NCI-H2029 (cell line): ENCODE data around the gene DYNLT4.
"Not testable (repeated sequence)": the region's sequence is repeated elsewhere in the genome, so short reads cannot be mapped to it uniquely, and the experiment has no call there.

Experiments
- DNase-seq: peaks from one replicate; lab custom pipeline; 2025; lab: John Stamatoyannopoulos, UW

Gene DYNLT4

GRCh38 chr1:44828841-44829440, 21.8 kb upstream of the DYNLT4 start:
- no peak for DNase-seq

- DNase-seq, result no peak
Measured at GRCh38 chr1:44828003-44828651, 21.0 kb upstream of the DYNLT4 start.

DNA sequence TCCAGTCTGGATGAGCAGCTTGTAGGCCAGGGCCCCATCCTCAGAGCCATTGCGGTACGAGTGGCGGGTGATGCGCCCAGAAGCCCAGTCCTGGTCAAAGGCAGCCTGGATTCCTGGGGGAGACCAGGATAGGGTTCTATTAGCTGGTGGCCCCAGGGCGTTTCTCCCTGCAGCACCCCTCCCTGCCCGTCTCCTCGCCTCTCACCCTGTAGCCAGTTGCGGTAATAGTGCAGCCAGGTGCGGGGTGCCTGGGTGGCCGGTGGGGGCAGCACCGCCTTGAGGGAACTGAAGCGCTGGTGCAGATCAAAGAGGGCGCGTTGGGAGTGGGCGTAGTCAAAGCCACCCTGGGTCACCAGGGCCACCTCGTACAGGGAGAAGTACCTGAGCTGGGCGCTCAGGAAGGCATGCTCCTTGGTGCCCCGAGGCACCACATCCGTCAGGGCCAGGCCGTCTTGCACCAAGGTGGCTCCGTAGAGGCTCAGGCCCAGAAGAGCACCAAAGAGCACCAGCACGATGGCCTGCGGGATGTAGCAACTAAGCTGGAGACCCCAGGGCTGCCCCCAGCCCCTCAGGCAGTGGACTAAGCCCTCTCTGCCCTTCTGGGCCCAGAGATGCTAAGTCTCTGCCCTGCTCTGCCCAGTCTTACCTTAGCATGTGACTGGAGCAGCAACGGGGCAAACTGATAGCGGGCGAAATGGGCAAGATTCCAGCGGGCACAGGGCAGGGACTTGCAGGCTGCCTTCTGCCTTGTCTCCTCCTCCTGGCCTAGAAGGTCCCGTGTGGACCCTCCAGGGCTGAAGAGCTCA, 20.2 kb upstream of the DYNLT4 start:
- no peak for DNase-seq

- no peak for DNase-seq
Measured at GRCh38 chr1:44826375-44827196, 19.4 kb upstream of the DYNLT4 start.

GRCh38 chr1:44824392-44824791, 17.2 kb upstream of the DYNLT4 start:
- not testable (repeated sequence) for DNase-seq

DNA sequence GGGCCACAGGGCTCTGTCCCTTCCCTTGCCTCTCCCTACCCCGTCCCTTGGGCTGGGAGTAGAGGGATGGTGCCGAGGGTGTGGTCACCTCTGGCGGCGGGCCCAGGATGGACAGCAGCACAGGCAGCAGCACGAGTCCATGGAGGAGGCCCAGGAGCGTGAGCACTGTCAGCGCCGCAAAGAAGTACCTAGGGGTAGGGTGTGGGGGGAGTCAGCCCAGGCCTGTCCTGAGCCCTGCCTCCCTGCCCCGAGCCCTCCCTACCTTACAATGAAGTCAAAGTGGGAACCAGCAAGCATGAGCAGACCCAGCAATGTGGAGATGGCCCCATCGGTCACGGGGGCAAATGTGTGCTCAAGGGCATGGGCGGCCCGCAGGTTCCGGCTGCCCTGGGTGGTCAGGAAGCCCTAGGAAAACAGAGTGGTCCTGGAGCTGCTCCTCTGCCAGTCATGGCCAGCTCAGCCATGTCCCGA, 15.9 kb upstream of the DYNLT4 start:
- DNase-seq, result no peak

DNA sequence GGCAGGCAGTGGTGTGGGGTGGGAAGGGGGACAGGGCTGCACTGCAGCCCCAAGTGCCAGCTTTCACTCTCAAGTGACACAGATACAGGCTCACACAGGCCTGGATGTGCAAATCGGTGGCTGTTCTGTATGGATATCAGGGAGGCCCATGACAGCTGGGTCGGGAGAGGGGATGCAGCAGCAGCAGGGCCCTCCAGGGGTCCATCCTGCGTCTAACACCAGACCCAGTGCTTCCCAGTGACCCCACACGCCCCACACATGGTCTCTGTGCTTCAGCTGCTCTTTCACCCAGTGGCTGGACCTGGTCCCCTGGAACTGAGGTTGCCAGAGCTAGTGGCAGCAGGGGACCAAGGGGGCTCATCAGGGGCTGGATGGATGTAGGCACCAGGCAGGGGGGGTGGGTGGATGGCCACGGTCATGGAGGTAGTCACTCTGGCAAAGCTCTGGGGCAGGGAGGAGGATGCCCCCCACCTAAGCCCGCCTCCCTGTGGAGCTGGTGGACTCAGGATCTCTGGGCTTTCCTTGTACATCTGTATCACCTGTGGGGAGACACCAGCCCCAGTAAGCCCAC, 15.1 kb upstream of the DYNLT4 start:
- no peak for DNase-seq

DNA sequence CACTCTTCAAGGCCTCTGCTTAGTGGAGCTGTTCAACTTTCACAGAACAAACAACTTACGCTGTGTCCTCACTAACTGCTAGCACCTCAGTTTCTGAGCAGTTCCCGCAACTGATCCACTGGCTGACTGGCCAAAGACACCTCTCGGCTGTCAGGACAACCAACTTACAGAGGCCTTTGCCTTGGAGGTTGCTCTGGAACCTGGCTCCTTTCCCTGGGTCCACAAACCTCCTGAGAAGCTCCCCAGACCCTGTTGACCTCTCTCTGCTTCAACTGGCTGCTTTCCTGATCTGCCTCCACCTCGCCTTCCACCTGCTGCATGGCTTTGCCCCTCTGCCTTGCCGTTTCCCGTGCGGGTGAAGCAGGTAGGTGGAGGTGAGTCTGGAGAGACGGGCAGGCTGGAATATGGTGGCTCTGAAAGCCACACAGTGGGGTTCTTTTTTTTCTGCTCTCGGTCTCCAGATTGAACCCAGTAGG, 14.1 kb upstream of the DYNLT4 start:
- DNase-seq, result no peak

DNA sequence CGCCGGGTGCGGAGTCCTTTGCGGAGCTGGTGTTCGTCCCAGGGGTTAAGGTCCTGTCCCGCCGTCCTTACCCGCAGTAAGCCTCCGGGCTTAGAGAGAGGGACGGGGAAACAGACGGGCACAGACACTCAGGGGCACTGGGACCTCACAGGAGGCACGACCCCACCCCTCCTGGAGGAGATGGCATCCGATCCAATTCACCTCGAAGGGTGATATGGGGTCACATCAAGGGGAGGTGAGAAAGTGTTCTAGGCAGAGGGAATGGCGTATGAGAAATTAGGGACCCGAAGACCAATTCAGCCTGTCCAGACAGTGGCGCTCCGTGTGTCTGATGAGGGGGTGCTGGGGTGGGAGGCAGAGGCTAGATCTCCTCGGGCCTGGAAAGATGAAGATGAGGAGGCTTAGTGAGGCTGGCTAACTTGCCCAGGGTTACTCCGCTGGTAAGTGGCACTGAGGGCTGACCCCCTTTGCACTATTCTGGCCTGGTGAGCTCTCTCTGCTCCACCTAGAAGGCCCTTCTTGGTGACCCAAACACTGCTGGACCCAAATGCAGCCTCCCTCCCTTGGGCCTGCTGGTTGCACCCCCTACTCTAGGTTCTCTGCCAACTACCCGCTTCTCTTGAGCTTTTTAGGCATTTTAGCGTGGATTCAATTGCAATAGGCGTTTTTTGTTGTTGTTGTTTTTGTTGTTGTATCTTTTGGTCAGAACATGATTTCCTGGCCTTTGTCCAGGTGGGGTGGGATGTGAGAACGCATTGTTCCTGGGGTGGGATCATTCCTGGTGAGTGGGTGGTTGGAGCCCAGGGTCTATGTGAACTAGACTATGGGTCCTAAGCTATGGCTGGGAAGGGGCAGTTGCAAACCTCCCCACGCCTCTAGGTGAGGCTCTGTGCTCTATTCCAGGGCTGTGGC, 13.4 kb upstream of the DYNLT4 start:
- no peak for DNase-seq

GRCh38 chr1:44819608-44820327, 12.6 kb upstream of the DYNLT4 start:
- peak; percentile 75 for DNase-seq

DNA sequence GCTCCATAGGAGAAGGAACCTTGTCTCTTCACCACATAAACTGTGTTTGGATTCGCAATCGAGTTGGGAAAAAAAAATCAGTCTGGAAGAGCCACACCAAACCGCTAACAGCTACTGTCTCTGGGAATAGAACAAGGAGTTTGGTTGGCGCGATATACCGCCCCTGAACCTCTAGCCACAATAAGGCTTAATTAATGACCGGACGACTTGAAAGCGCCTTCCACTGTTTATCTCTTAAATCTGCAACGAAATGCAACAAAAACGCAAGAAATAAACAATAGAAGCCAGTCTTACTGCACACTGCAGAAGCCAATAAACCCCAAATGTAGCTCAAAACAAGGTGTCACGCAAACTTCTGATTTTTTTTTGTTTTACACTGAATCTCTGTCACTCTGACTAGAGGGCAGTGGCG, 12.1 kb upstream of the DYNLT4 start:
- DNase-seq, result no peak

DNA sequence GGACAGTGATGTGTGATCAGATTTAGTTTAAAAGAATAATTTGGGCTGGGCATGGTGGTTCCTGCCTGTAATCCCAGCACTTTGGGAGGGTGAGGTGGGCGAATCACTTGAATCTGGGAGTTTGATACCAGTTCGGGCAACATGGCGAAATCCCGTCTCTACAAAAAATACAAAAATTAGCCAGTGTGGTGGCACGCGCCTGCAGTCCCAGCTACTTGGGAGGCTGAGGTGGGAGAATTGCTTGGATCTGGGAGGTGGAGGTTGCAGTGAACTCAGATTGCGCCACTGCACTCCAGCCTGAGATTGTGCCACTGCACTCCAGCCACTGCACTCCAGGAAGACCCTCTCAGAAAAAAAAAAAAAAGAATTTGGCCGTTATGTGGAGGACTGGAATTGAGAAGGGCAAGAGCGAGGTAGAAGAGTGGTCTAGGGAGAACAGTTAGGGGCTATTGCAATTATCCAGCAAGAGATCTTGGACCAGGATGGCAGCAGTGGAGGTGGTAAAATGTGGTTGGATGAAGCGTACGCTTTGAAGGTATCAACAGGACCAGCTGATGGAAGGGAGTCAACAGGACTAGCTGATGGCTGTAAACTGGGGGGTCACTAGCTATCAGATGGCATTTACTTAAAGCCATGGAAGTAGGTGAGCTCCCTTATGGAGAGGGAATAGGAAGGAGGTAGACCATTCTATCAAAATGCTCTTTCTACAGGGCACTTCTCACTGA, 10.8 kb upstream of the DYNLT4 start:
- DNase-seq, result no peak

DNA sequence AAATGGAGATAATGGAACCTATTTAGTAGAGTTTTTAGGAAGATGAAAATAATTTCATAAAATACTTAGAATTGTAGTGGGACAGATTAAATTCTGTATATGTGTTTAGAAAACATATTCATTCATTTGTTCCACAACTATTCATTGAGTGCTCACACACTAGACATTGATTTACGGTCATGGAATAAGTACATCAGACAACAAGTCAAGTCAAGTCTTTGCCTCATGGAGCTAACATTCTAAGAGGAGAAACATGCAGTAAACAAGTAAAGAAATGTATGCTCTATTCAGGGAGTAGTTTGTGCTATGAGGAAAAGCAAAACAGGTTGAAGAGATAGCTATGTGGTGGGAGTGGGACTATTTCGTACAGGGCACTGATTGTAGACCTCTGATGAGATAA, 10.2 kb upstream of the DYNLT4 start:
- DNase-seq, result no peak

DNA sequence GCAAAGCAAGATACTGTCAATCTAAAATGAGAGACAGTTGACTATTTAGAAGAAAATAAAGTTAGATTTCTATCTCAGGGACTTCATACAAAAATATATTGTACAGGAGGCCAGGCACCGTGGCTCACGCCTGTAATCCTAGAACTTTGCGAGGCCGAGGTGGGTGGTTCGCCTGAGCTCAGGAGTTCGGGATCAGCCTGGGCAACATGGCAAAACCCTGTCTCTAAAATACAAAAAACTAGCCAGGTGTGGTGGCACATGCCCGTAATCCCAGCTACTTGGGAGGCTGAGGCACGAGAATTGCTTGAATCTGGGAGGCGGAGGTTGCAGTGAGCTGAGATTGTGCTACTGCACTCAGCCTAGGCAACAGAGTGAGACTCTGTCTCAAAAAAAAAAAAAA, 8.8 kb upstream of the DYNLT4 start:
- DNase-seq, result not testable (repeated sequence)

- DNase-seq, result no peak
Measured at GRCh38 chr1:44812822-44813543, 5.8 kb upstream of the DYNLT4 start.

- no peak for DNase-seq
Measured at GRCh38 chr1:44811234-44811633, 4.1 kb upstream of the DYNLT4 start.

DNA sequence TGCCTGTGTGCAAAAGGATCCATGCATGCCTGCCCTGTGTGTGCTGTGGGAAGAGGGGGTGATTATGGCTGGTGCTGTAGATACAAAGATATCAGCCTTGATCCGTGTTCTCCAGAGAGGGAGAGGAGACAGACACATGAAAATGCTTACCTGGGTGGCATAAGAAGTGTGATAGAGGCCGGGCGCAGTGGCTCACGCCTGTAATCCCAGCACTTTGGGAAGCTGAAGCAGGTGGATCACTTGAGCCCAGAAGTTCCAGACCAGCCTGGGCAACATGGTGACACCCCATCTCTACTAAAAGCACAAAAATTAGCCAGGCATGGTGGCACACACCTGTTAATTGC, 3.6 kb upstream of the DYNLT4 start:
- not testable (repeated sequence) for DNase-seq

DNA sequence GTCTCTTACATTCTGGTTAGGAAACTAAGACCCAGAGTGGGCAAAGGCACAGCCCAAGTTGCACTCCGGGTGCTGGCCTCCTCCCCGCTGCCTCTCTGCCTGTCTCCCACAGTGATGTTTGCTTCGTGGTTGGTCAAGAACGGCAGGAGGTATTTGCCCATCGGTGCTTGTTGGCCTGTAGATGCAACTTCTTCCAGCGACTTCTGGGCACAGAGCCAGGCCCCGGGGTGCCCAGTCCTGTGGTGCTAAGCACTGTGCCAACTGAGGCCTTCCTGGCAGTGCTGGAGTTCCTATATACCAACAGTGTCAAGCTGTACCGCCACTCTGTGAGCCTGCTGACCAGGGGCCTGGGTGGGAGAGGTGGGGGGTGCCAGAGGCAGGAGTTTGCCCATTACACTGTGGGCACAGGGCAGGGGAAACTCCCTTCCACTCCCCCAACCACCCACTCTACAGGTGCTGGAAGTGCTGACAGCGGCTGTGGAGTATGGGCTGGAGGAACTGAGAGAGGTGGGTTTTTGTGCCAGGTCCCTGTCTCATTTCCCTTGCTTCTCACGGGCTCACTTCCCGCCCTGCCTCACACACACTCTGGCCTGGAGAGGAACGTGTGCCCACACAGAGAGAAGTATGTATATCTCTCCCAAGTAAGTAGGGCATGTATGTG, 3.1 kb upstream of the DYNLT4 start:
- DNase-seq, result peak; percentile 31
